GM19351 (cell line): ENCODE data around the gene SERPINB6.
"Not testable (repeated sequence)": the region's sequence is repeated elsewhere in the genome, so short reads cannot be mapped to it uniquely, and the experiment has no call there.

Experiments used
- ATAC-seq: cut with Tn5 transposase; IDR thresholded peaks from one replicate; pipeline ENCODE4 v1.9.1; 2021; ENCODE audit warnings: mild to moderate bottlenecking, moderate library complexity; ENCODE audit not compliant: unreplicated experiment

Gene SERPINB6

GRCh38 chr6:2977799-2978590 lies 6.6 kb upstream of the SERPINB6 start:
- ATAC-seq: no peak

DNA sequence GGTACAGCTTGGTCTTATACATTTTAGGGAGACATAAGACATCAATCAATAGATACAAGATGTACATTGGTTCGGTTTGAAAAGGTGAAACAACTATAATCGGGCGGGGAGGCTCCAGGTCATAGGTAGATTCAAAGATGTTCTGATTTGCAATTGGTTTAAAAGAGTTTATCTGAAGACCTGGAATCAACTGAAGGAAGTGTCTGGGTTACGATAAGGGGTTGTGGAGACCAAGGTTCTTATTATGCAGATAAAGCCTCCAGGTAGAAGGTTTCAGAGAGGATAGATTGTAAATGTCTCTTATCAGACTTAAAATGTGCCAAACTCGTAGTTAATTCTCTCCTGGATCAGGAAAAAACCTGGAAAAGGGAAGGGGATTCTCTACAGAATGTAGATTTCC lies 5.9 kb upstream of the SERPINB6 start:
- ATAC-seq: no peak

- no peak for ATAC-seq
Measured at GRCh38 chr6:2976571-2977085, 5.3 kb upstream of the SERPINB6 start.

DNA sequence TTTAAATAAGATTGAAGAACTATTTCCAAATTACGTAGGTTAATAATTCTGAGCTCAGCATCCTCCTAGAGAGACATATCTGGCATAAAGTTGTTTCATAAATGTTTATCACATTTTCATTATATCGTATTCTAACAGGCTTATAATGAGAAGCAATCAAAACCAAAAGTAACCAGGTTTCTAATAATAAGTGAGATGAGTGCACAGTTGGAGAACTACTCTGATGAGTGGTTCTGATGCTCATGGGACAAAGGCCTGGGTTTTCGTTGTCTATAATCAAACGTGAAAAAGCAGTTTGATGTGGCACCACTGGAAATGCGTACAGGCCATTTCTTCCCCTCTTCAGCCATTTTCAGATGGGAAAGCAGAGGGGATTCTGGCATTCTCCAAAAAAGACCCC lies 4.7 kb upstream of the SERPINB6 start:
- ATAC-seq: no peak

DNA sequence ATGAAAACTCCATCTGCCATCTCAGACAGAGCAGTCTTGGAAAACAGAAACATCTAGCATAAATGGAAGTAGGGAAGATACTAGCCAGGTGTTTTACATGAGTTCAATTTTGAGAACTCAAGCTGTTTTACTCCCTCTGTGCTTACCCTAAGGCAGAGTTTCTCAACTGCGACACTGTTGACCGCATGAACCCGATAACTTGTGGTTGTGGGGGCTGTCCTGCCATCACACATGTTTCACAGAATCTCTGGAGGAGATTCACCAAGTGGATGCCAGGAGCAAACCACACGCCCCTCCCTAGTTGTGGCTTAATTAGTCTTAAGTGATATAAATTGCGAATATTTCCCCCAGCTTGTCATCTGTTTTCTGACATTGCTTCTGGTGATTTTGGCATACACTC lies 2.3 kb upstream of the SERPINB6 start:
- no peak for ATAC-seq

GRCh38 chr6:2973180-2973579 lies 1.8 kb upstream of the SERPINB6 start:
- not testable (repeated sequence) for ATAC-seq

GRCh38 chr6:2972685-2973084 lies 1.3 kb upstream of the SERPINB6 start:
- not testable (repeated sequence) for ATAC-seq

GRCh38 chr6:2972219-2972487 lies 786 bp upstream of the SERPINB6 start:
- ATAC-seq: not testable (repeated sequence)

DNA sequence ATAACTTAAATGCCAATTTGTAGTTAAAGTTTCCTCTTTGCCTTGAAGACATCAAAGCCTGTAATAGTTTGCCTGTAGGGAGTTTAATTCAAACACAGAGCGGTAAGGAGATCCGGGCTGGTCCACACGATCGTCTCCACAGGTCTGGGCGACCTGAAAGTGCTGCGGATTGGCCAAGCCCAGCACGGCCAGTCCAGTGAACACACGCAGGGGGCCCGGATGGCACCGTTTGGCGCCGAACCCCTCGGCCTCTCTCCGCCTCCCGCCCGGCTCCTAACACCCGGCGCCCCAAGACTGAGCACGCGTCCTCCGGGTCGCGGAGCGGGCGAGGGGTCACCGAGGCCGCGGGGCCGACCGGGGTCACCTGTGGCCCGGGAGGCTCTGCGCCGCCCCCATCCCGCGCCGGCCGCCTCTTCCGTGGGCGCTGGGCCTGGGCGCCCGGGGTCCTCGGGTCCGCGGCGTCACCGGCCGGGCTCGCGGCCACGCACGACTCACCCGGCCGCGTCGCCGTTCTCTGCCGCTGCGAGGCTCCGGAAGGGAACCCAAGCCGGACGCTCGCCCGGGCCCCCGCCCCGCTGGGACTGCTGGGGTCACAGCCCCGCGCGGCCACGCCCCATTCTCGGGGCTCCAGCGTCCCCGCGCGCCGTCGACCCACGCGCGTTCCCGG lies 481 bp downstream of the SERPINB6 start:
- no peak for ATAC-seq

- no peak for ATAC-seq
Measured at GRCh38 chr6:2970034-2970685, 1.2 kb downstream of the SERPINB6 start.

GRCh38 chr6:2969549-2969948 lies 1.8 kb downstream of the SERPINB6 start:
- ATAC-seq: no peak

- no peak for ATAC-seq
Measured at GRCh38 chr6:2968600-2969135, 2.7 kb downstream of the SERPINB6 start.

GRCh38 chr6:2967936-2968335 lies 3.4 kb downstream of the SERPINB6 start:
- no peak for ATAC-seq

DNA sequence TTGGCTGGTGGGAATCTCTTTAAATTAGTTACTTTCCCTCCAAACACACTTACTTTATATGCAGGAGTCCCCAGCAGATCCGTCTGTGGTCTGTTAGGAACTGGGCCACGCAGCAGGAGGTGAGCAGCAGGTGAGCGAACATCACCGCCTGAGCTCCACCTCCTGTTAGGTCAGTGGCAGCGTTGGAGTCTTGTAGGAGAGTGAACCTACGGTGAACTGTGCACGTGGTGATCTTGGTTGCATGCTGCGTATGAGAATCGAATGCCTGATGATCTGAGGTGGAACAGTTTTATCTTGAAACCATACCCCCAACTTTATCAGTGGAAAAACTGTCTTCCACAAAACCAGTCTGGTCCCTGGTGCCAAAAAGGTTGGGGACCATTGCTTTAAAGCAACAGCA lies 5.0 kb downstream of the SERPINB6 start:
- ATAC-seq: no peak

GRCh38 chr6:2964793-2965505 lies 6.4 kb downstream of the SERPINB6 start:
- ATAC-seq: no peak

DNA sequence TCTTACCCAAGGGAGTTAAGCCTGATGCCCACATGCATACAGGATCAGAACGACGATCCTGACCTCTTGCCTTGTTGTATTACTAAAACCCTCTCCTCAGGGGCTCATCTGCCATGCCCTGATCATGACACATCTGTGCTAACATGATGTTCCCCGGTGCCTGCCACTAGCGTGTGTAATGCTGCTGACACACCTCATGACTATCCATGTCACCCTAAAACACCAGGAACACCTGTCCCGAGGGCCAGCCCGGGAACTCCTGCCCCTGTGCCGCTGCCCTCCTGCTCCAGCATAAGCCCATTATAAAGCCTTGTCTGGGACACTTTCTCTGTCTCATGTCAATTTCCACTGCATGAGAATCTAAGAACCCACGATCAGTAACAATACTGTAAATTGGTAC lies 7.6 kb downstream of the SERPINB6 start:
- ATAC-seq: no peak

DNA sequence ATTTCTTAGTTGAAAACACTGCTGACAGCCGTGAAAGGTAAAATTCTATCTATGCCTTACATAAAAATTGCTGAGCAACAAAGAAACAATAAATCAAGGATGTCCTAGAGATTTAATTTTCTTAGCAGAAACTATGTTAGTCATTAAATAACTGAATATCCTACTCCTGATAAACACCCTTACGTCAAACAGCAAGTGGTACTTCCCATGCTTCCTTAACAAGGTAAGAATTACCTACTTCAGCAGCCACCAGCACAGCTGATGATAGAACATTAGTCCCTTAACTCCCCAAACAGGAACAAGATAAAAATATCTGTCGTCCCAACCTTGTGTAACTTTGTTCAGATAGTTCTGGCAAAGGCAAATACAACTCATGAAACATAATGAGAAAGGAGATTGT lies 8.7 kb downstream of the SERPINB6 start:
- no peak for ATAC-seq

DNA sequence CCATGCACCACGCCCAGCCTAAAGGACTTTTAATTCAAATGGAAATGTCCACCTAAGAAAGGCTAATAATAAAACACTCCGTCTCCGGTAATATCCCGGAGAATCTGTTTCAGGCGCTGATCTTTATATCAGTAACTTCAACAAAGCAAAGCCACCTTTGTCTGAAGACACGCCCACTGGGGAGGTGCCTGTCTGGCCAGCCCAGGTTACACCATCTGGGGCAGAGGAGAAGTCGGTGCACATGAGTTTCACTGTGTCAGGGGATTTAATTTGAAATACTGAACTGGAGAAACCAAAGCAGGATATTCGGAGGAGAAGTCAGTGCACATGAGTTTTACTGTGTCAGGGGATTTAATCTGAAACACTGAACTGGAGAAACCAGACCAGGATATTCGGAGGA lies 9.4 kb downstream of the SERPINB6 start:
- no peak for ATAC-seq

GRCh38 chr6:2961506-2961905 lies 9.9 kb downstream of the SERPINB6 start:
- ATAC-seq: no peak

GRCh38 chr6:2960935-2961334 lies 10.4 kb downstream of the SERPINB6 start:
- ATAC-seq: no peak
